Fibroblast of skin of right quadriceps (primary cell): ENCODE data around the gene GALNT2.

Experiments used
- DNase-seq: peaks from one replicate; pipeline ENCODE4 v3.0.0-alpha.2; 2013

The GALNT2 gene

GRCh38 chr1:230219174-230220067, 152.4 kb downstream of the GALNT2 start:
- no peak for DNase-seq

GRCh38 chr1:230220478-230220877, 153.4 kb downstream of the GALNT2 start:
- DNase-seq = no peak

DNA sequence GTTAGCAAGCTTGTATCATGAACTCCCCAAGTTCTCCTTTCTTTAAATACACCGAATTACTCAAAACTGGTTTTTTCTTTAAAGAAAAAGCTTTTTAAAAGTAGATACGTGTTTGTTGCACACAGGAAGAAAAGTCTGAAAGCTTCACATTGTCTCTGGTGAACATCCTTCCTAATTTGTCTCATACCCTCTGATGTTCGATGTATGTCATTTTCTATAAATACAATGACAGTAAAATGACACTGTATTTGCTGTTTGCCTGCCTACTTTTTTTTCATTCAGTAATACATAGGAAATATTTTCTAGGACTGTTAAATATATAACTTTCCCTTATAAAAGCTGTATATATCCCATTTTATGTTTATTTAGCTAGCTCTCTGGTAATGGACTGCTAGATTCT, 153.9 kb downstream of the GALNT2 start:
- no peak for DNase-seq

- DNase-seq = no peak
These were observed 155.6 kb downstream of the GALNT2 start for GRCh38 chr1:230222678-230223077.

DNA sequence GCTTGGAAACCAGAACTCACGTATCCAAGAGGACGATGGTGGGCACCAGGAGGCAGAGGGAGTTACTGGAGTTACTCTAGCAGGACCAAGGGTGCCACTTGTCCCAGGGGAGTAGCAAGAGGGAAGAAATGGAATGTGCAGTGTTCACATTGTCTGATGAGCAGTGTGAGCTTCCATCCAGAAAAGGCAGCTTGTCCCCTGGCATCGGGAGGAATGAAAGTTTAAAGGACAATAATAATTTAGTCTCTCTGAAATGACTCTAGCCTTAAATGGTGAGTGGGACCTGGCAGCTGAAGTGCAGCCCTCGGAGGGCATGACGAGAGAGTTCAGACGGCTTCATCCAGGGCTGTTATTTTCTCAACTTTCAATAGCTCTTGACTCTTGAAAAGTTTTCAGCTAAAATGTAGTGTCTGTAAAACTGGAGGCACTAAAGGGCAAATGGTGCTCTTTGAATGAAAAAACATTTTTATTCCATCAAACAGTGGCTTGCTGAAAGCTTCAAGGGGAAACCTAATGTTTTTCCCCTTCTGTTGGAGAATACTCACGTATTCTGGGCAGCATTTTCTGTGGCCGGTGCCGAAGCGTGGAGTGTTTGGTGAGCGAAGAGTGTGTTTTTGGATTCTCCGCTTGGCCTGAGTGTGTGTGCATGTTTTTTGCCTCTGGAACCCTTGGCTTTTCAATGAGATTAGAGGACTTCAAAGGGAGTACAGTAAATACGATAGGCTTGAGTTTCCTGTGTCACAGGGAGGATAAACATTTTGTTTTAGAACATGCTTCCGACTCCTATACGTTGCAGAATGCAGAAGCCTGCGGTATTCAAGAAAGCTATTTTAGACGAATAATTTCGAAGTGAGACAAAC, 157.3 kb downstream of the GALNT2 start:
- no peak for DNase-seq

- no peak for DNase-seq
These were observed 159.2 kb downstream of the GALNT2 start for GRCh38 chr1:230226007-230226800.

DNA sequence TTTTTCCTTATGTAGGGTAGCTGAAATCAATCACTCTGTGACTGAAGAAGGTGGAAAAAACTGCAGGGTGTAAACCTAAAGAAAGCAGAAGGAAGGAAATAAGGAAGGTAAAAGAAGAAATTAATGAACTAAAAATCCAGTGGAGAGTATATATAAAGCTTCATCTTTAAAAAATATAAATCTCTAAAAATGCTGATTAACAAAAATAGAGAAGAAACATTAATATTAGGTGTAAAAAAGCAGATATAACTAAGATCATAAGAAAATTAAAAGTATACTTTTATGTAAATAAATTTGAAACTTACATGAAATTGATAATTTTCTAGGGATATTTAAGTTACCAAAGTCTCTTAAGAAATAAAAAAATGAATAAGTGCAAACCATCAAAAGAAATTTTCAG, 159.8 kb downstream of the GALNT2 start:
- no peak for DNase-seq

GRCh38 chr1:230228236-230228897, 161.3 kb downstream of the GALNT2 start:
- no peak for DNase-seq

GRCh38 chr1:230230273-230230672, 163.2 kb downstream of the GALNT2 start:
- DNase-seq = no peak

DNA sequence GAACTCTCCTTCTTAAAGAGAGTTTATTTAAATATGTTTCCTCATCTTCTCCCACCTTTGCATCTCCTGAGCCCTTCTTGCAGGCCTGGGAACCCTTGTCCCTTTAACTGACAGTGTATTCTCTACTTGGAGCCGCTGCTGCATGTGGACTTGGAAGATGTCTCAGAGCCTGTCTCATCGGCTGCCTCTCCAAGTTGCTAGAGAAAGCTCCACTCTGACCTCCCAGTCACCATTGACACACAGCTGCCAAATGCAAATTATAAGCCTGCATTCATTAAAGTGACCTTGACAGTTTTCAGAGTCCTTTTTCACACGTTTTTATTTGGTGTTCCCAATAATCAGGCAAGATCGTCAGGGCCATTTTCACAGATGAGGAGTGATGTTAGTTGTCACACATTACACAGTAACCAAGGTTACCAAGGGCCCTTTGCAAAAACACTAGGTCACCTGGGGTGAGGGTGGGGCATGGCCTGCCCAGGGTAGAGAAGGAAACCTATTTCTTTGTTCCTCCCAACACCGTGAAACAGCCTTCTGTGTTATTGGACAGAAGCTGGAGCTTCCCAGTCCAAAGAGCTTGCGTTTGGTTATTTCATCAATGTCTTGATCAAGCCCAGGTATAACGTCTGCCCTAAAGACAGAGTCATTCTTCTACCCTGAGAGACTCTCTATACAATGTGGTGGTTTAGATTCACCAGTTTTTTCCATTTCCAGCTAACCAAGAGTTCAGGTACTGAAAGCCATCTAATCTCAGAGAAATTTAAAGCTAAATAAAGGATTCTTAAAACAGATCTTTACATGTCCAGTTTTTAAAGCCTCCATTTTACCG, 164.1 kb downstream of the GALNT2 start:
- no peak for DNase-seq

DNA sequence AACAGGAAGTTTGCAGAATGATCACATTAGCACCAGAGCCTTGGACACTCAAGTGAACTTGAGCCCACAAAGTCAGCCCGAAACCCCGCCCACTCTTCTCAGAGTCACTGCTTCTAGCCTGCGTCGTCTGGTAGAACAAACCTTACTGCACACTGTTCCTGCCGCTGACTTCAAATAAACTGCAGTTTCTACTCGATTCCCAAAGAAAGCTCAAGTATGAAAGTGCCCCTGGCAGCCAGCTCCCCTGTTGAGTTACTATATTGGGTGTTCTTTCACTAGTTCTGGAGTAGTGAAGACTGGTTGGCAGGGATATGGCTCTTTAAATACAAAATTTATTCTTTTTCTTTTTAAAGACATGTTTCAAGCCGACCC, 164.7 kb downstream of the GALNT2 start:
- DNase-seq = peak; percentile 9

- DNase-seq = no peak
These were observed 165.3 kb downstream of the GALNT2 start for GRCh38 chr1:230232371-230232771.

DNA sequence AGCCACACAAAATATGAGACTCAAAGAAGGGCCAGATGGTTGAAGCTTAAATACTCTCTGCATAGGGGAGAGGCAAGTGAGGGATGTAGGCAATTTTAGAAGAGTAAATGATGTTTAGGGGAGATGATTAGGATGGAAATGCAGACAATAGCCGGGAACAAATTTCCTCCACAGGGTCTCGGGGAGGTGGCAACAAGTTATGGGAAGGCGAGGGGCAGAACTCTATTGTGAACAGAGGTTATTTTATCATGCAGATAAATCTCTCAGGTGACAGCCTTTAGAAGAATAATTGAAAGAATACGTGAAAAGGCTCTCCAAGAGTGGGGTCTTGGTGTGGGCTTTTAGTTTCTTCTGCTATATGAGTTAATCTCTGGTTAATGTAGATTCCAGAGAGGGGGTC, 166.7 kb downstream of the GALNT2 start:
- DNase-seq = no peak

DNA sequence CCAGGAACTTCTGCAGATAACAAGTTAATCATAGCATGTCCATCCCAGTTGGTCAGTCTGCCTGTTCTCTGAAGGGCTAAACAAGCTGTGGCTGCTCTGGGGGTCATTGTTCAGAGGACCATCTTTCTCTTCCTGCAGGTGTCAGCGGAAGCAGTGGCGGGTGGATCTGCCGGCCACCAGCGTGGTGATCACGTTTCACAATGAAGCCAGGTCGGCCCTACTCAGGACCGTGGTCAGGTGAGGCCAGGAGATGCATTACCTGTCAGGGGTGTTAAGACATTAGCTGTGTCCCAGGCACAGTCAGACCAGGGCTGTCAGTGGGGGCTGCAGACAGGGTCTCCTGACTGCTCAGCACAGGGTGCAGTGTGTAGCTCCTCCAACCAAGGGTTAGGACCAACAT, 168.8 kb downstream of the GALNT2 start:
- no peak for DNase-seq

DNA sequence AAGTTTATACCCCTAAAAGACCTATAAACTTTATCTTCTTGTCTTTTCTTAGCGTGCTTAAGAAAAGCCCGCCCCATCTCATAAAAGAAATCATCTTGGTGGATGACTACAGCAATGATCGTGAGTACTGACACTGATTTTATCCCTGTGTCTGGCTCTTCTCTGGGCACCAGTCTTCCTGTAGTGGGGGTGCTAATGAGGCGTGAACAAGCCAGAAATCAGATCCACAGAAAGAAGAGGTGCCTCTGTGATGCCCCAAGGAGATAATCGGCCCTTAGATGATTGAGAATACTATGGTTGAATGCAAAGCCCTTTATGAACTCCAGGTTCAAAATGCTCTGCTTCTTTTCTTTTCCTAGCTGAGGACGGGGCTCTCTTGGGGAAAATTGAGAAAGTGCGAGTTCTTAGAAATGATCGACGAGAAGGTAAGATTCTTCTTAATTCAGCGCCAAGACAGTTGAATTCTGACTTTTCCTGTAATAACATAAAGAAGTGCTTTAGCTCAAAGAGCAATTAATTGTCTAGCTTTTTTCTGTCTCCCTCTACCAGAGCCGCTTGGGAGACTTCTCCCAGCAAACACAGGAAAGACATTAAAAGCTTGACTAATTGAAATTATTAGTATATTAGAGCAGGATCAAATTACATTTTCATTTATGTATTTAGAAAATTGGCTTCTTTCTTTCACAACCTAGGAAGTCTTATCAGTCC, 169.4 kb downstream of the GALNT2 start:
- DNase-seq = no peak

DNA sequence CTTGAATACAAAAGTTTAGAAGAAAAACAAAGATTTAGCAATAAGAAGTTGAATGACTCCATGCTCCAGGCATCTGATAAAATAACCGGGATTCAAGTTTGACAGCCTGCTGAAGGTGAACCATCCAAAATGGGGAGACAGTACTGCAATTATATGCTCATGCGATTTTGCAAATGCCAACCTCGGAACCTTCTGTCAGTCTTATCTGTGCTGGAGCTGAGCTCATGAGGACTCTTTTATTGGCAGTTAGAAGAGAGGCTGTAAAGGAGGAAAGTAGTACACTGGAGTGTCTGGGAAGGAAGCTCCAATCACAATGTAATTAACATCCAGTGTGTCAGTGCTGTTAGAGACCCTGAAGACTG, 170.0 kb downstream of the GALNT2 start:
- no peak for DNase-seq

DNA sequence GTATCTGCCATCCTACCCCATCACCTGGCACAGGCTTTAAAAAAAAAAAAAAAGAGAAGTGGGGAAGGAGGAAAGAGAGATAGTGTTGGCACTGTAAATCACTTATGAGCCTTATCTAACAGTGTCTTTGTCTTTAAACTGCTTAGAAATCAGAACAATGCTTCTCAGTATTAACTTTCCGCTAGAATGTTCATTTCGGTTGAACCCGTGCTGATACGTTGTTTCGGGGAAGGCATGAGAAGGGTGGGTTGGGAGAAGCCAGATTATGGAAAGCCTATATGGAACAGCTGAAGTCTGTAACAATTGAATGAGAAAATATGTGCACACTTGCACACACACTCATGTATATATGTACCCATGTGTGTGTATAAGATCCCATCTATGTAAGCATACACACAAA, 170.8 kb downstream of the GALNT2 start:
- no peak for DNase-seq

DNA sequence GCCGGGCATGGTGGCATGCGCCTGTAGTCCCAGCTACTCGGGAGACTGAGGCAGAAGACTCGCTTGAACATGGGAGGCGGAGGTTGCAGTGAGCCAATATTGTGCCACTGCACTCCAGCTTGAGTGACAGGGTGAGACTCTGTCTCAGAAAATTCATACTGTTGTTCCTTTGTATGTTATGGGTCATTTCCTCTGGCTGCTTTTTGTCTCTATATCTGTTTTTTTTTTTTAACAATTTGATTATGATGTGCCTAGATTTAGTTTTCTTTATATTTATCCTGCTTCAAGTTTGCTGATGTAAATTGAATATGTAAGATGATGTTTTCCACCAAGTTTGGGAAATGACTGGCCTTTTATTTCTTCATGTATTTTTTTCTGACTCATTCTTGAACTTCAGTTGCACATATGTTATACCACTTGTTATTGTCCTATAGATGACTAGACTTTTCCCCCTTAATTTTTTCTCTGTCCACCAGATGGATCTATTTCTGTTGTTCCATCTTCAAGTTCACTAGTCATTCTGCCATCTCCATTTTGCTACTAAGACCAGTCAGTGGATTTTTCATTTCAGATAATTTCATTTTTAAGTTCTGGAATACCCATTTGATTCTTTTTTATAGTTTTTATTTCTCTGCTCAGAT, 173.5 kb downstream of the GALNT2 start:
- DNase-seq = no peak

DNA sequence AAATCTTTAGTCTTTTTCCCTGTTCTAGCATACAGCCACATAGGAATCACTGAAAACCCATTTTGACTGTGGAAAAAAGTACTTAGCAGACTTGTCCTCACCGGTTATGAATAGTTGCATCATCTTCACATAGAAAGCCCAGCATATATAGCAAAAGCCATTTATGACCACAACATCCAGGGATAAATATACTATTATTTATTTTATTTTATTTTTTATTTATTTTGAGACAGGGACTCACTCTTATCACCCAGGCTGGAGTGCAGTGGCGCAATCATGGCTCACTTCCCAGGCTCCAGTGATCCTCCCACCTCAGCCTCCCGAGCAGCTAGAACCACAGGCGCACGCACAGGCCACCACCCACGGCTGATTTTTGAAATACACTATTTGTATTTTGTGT, 175.3 kb downstream of the GALNT2 start:
- no peak for DNase-seq

GRCh38 chr1:230243146-230243545, 176.1 kb downstream of the GALNT2 start:
- no peak for DNase-seq
